GM18498 (cell line): ENCODE results near the gene TPST1.

Experiments
- ATAC-seq: cut with Tn5 transposase; IDR thresholded peaks from one replicate; pipeline ENCODE4 v1.9.1; 2021; ENCODE audit warnings: mild to moderate bottlenecking, moderate library complexity; ENCODE audit not compliant: unreplicated experiment

TPST1 gene

DNA sequence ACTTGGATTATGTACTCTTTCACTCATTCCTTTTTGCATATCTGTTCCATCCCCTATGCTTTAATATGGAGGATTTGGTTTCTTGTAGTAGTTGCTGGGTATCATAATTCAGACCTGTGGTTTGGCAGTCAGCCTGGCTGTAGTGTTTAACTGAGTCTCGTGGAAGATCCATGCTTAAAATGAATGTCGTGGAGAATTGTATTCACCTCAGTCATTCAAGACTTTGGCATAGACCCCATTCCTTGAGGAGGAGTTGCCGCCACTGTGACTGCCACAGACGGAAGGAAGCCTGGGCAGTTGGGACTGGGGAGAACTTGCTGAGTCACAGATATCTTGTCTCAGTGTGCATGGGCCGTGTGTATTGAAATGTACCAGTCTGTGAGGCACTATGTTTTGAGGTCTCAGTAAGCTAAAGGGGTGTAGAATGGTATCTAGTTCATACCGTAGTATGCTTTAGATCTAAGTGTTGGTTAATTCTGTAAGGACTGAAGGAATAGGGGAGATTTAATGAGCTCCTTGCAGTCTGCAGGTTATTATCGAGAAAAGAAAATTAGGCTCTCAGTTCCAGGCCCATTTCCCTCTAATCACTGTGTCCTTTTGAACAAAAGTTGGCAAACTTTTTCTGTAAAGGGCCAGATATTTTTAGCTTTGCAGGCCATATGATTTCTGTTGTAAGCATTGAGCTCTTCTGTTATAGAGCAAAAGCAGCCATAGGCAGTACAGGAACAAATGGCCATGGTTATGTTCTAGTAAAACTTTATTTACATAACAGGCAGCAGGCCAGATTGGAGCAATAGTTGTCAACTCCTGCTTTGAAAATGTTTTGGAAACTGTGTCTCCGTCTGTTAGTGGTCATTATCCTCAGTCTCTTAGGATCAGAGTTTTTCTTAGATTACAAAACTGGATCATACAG, 76.8 kb downstream of the TPST1 start:
- ATAC-seq = no peak

- no peak for ATAC-seq
Observed at GRCh38 chr7:66282591-66282935, 77.4 kb downstream of the TPST1 start.

DNA sequence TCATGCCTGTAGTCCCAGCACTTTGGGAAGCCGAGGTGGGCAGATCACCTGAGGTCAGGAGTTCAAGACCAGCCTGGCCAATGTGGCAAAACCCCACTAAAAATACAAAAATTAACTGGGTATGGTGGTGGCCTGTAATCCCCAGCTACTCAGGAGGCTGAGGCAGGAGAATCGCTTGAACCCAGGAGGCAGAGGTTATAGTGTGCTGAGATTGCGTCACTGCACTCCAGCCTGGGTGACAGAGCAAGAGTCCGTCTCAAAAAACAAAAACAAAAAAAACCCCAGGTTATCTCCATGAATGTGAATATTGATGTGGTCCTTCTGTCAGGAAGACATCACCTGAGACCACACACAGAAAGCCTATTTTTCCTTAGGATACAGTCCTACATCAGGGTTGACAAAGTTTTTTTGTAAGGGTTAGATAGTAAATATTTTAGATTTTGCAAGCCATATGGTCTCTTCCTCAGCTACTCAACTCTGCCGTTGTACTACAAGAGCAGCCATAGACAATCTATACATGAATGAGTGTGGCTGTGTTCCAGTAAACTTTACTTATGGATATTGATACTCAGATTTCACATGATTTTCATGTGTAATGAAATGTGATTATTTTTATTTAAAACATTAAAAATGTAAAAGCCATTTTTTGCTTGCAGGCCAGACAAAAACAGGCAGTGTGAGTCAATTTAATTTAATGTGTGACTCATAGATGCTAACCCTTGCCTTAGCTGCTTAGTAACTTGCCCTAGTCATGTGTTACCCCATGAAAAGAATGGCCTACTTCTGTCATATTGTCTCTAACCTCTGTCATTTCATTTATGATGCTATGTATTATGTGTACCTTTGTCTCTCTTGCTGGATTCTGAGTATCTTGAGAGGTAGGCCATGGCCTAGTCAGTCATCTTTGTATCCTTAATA, 78.1 kb downstream of the TPST1 start:
- ATAC-seq = no peak

- no peak for ATAC-seq
Observed at GRCh38 chr7:66296001-66296521, 90.9 kb downstream of the TPST1 start.

DNA sequence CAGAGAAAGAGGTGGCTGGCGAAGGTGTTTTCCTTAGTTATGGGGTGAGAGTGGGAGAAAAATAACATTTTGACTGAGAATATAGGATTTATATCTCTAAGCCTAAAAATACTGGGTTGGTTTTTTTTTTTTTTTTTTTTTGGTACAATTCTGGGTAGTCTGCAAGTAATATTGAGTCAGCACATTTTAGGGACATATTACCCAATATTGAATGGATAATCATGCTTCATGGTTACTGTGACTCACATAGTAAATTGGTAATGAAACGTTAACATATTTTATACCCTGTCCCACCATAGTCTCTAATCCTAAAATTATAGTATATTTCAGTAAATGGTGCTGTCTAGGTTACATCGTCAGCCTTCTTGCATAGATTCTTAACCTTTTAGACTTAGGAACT, 91.4 kb downstream of the TPST1 start:
- ATAC-seq = no peak

DNA sequence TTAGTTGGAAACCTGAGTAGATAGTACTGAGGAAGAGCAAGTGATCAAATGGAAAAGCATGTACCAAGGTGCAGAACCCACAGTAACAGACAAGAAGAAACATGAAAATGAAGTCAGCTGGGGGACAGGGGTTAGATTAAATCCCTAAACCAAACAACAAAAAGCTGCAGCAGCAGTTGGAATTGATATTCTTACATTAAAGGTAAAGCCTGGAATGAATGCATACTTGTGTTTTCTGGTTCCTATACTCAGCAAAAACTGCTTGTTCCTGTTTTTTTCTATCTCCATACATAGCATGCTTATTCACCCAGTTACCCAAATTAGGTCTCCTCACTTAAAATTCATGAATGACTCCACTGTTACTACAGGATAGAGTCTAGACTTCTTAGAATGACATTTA, 92.4 kb downstream of the TPST1 start:
- no peak for ATAC-seq

GRCh38 chr7:66301249-66301648, 96.1 kb downstream of the TPST1 start:
- ATAC-seq = no peak

- no peak for ATAC-seq
Observed at GRCh38 chr7:66301737-66302136, 96.6 kb downstream of the TPST1 start.

DNA sequence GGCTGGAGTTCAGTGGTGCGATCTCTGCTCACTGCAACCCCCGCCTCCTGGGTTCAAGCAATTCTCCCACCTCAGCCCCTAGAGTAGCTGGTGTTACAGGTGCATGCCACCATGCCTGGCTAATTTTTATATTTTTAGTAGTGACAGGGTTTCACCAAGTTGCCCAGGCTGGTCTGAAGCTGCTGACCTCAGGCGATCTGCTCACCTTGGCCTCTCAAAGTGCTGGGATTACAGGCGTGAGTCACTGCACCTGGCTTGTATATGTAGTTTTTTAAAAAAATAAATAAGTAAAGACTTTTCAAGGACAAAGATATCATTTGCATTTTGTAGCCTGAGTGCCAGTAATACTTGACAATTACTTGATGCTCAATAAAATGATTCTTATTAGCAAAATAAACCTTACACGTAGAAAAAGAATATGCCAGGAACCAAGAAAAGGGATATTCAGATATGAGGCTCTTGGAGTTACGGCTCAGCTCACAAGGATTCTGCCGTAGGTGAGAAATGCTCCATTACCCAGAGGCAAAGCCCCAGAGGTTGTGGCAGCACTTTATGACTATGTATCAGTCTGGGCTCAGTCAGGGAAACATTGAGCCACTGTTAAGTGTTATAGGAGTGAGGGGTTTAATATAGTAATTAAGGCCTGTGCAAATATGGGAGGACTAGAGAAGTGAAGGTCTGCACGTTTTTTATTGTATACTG, 98.5 kb downstream of the TPST1 start:
- no peak for ATAC-seq

GRCh38 chr7:66304536-66304935, 99.4 kb downstream of the TPST1 start:
- ATAC-seq = no peak

- no peak for ATAC-seq
Observed at GRCh38 chr7:66306243-66306642, 101.1 kb downstream of the TPST1 start.

DNA sequence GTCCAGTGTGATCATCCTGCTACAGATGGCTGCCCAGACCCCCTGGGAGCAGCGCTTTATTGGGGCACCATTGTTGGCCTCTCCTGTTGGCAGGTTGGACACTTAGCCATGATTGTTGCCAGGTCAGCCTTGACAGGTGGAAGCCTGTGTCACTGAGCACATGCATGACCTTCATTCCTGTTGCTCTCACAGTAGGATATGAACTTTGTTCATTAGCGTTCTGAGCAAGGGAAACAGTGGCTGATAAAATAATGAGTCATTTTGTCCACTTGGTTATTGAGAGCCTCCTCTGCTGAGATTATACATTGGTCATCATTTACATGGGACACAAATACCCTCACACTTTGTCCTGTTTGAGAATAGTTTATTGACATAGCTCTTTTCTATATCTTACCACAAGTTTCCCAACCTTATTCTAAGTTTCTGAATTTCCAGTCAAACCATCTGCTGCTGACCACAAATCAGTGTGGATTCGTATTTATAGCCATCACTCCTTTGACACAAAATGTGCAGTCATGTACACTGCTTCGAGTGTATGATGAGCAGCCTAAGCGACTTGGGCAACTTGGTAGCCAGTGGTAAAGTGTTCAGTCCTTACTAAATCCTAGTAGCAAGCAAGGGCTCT, 102.6 kb downstream of the TPST1 start:
- no peak for ATAC-seq

DNA sequence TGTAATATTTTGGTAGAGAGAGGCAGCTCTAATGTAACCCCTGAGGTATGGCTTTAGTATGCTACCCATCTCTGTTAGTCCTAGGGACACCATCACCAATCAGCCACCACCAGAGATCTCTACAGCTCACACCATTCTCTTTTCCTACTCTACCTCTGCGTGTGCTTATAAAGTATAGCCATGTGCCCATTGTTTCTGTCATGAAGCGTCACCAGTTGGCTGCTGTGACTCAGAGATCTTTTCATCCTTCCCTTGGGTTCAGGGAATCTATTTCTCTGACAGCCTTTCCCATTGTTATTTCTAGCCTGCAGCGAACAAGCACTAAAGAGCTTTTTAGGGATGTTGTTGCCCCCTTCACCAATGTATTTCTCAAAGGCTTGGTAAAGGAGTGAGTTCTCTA, 103.3 kb downstream of the TPST1 start:
- no peak for ATAC-seq

DNA sequence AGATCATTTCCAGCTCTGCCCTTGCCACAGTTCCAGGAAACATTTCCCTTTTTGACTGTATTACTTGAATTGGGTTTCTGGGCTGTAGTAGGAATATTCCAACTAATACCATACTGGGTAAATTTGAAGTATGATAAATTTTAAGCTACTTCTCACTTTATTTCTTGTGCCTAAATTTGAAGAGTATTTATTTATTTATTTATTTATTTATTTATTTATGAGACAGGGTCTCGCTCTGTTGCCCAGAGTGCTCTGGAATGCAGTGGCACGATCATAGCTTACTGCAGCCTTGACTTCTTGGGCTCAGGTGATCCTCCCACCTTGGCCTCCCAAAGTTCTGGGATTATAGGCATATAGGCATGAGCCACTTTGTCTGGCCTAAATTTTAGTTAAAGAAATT, 105.5 kb downstream of the TPST1 start:
- ATAC-seq = no peak

DNA sequence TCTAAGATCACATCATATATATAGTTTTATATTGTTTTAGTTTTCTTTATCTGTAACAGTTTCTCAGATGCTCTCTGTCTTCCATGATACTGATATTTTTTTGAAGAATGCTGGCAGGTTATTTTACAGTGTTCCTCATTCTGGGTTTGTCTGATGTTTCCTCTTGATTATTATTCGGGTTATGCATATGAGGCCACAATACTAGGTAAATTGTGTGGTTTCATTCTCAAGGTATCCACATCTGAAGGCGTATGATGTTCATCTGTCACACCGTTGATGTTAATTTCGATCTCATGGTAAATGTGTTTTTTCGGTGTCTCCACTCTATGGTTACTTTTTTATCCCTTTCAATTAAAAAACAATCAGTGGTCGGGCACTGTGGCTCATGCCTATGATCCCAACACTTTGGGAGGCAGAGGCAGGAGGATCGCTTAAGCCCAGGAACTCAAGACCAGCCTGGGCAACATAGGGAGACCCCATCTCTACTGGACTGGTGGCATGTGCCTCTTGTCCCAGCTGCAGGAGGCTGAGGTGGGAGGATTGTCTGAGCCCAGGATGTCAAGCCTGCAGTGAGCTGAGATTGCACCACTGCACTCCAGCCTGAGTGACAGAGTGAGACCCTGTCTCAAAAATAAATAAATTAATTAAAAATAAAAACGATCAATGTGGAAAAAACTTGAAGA, 108.9 kb downstream of the TPST1 start:
- ATAC-seq = no peak

GRCh38 chr7:66315192-66315591, 110.1 kb downstream of the TPST1 start:
- no peak for ATAC-seq

DNA sequence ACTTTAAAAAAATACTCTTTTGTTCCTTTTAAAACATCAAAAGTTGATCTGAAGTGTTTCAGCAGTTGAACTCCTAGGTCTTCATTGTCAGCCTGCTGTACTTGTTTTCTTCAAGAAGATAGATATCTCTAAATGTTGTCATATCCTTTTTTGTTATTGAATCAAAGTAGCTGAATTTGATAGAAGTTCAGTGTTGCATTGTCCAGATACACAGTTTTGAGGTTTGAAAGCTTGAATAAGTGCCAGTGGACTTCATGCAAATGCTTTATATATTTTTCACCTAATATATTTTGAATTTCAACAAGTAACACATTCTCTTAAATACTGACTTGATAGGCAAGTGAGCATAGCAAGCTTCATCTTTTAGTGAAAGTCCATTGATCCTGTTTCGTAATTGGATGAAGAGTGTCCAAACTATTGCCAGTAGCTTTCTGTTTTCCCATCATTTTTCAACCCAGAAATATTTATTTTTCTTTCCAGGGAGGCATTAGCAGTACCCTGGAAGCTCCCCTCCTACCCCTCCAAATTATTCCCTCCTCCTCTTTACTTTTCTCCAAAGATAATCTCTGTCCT, 114.4 kb downstream of the TPST1 start:
- no peak for ATAC-seq

GRCh38 chr7:66321283-66321682, 116.1 kb downstream of the TPST1 start:
- no peak for ATAC-seq

GRCh38 chr7:66323114-66323796, 118.1 kb downstream of the TPST1 start:
- no peak for ATAC-seq
